WTC11 (cell line): ENCODE measurements around the gene CAV3. TPM values are rescaled to one million over a fixed set of nuclear protein-coding genes. Genes with fewer than 3 reads are reported as not detected.

Experiments
- ATAC-seq: fragments of 200-7000 bp; cut with Tn5 transposase; 2 replicates; pipeline ENCODE4 v1.10.0; 2021; ENCODE audit warnings: mild to moderate bottlenecking, moderate library complexity
- CTCF ChIA-PET: fragments of 300-600 bp; sonication (Branson Sonifier 250); formaldehyde crosslinking; loops from one replicate; lab custom pipeline; 2021; ENCODE audit warnings: antibody characterized with exemption; lab: Charles Lee
- POLR2A ChIA-PET: fragments of 350-600 bp; sonication (Branson Sonifier 250); formaldehyde crosslinking; loops from one replicate; lab custom pipeline; 2021; ENCODE audit warnings: antibody characterized with exemption; lab: Charles Lee
- DNase-seq: peaks from one replicate; pipeline ENCODE4 v3.0.0; 2021; ENCODE audit warnings: low spot score
- H3K27ac Mint-ChIP-seq: 2 replicates; pipeline ENCODE4 v1.8.0; 2021; ENCODE audit warnings: mixed read lengths
- H3K27me3 Mint-ChIP-seq: 2 replicates; pipeline ENCODE4 v1.8.0; 2021; ENCODE audit warnings: low read depth, mild to moderate bottlenecking, moderate library complexity, mixed read lengths
- H3K36me3 Mint-ChIP-seq: 2 replicates; pipeline ENCODE4 v1.8.0; 2021; ENCODE audit warnings: mixed read lengths
- H3K4me1 Mint-ChIP-seq: 2 replicates; pipeline ENCODE4 v1.8.0; 2022; ENCODE audit warnings: mixed read lengths
- H3K4me3 Mint-ChIP-seq: 2 replicates; pipeline ENCODE4 v1.8.0; 2021; ENCODE audit warnings: mild to moderate bottlenecking, moderate library complexity, mixed read lengths
- H3K9me3 Mint-ChIP-seq: 2 replicates; pipeline ENCODE4 v1.8.0; 2021; ENCODE audit warnings: mixed read lengths
- AFF4 ChIP-seq: sonication (generic); formaldehyde crosslinking; IDR thresholded peaks from 2 replicates; pipeline ENCODE4 v1.8.1; 2023; ENCODE audit warnings: mild to moderate bottlenecking, missing genetic modification reagents, borderline replicate concordance
- CTCF ChIP-seq: fragments of 200-600 bp; IDR thresholded peaks from 2 replicates; pipeline ENCODE4 v1.8.0; 2022; ENCODE audit warnings: antibody characterized with exemption
- FOXK1 ChIP-seq: sonication (generic); formaldehyde crosslinking; IDR thresholded peaks from 2 replicates; pipeline ENCODE4 v1.8.0; 2022; ENCODE audit warnings: mild to moderate bottlenecking, moderate library complexity, missing genetic modification reagents
- GABPB1 ChIP-seq: sonication (generic); formaldehyde crosslinking; IDR thresholded peaks from 2 replicates; pipeline ENCODE4 v1.8.1; 2023; ENCODE audit warnings: mild to moderate bottlenecking, missing genetic modification reagents
- IRF2 ChIP-seq: sonication (generic); formaldehyde crosslinking; IDR thresholded peaks from 2 replicates; pipeline ENCODE4 v1.8.0; 2022; ENCODE audit warnings: low read depth, missing genetic modification reagents, borderline replicate concordance
- NFATC4 ChIP-seq: fragments of 250-450 bp; sonication (Bioruptor Pico); IDR thresholded peaks from 2 replicates; pipeline ENCODE4 v1.9.0; 2021; ENCODE audit warnings: mild to moderate bottlenecking
- PREB ChIP-seq: sonication (generic); formaldehyde crosslinking; IDR thresholded peaks from 2 replicates; pipeline ENCODE4 v1.8.1; 2022; ENCODE audit warnings: mild to moderate bottlenecking, missing genetic modification reagents, moderate library complexity, borderline replicate concordance
- ZBTB21 ChIP-seq: sonication (generic); formaldehyde crosslinking; IDR thresholded peaks from 2 replicates; pipeline ENCODE4 v1.8.1; 2023; ENCODE audit warnings: mild to moderate bottlenecking, missing genetic modification reagents, borderline replicate concordance
- ZNF121 ChIP-seq: sonication (generic); formaldehyde crosslinking; IDR thresholded peaks from 2 replicates; pipeline ENCODE4 v1.8.0; 2023; ENCODE audit warnings: missing genetic modification reagents
- ZNF532 ChIP-seq: fragments of 250-450 bp; sonication (Bioruptor Pico); IDR thresholded peaks from 2 replicates; pipeline ENCODE4 v1.9.0; 2021; ENCODE audit warnings: mild to moderate bottlenecking, borderline replicate concordance
- total RNA-seq: library from RNA; stranded (reverse); gene quantifications from 3 replicates; pipeline ENCODE4 v1.2.3, GENCODE V29; 2021
- TF ChIP-seq, protein P1 (sequence below): fragments of 250-450 bp; sonication (Bioruptor Pico); conservative IDR thresholded peaks from 2 replicates; pipeline ENCODE4 v1.9.0; 2021; ENCODE audit warnings: mild to moderate bottlenecking
- TF ChIP-seq, protein P2 (sequence below): fragments of 250-450 bp; sonication (Bioruptor Pico); IDR thresholded peaks from 2 replicates; pipeline ENCODE4 v2.1.2; 2022; ENCODE audit warnings: mild to moderate bottlenecking, moderate library complexity

The CAV3 gene
- total RNA-seq, 1 experiment from 2014 or later: not detected

- ChIA-PET CTCF (no interaction called here), POLR2A (no interaction called here)
- ATAC-seq (no peak), DNase-seq (no peak)
- Mint-ChIP-seq H3K4me3 (no peak overlapping the region), H3K36me3 (0 out of 2 replicates have a peak, but pooled peaks cover 2% of the 10 kb centered on the region), H3K9me3 (peaks cover 18% of the 10 kb centered on the region), H3K27me3 (no peaks in the 10 kb centered on the region), H3K4me1 (no peaks in the 10 kb centered on the region), H3K27ac (no peak overlapping the region)
- TF ChIP-seq ZNF121: no peak
- TF ChIP-seq PREB: no peak
- TF ChIP-seq AFF4 (CRISPR knock-in tag): no peak
- TF ChIP-seq, protein P1, sequence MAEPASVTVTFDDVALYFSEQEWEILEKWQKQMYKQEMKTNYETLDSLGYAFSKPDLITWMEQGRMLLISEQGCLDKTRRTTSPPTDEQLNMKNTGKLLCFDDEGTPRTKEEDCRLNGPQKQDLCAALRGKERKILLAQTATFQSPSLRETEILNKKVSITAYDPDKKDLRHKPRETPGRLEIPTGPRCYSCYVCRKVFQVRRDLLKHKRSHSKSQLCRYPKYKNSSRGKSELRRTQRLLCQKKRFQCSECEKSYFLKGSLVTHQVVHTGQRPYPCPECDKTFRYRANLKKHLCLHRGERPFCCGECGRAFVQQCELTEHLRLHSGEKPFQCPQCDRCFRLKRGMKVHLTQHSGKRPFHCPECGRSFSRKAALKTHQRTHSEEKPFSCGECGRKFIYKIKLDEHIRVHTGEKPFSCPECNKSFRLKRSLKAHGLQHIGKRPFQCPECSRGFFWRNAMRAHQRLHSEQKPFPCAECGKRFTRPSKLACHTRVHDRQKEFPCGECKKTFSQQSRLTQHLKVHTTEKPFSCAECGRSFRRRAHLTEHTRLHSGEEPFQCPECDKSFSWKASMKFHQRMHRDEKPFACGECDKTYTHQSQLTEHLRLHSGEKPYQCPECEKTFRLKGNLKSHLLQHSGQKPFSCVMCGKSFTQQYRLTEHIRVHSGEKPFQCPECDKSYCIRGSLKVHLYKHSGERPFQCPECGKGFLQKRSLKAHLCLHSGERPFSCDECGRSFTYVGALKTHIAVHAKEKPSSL (CRISPR knock-in tag): no peak
- TF ChIP-seq GABPB1 (CRISPR knock-in tag): no peak
- no peak for TF ChIP-seq ZNF532 (CRISPR knock-in tag)
- no peak for TF ChIP-seq CTCF
- no peak for TF ChIP-seq FOXK1 (CRISPR knock-in tag)
- no peak for TF ChIP-seq IRF2 (CRISPR knock-in tag)
- no peak for TF ChIP-seq ZBTB21 (CRISPR knock-in tag)
- TF ChIP-seq NFATC4: no peak
- TF ChIP-seq, protein P2, sequence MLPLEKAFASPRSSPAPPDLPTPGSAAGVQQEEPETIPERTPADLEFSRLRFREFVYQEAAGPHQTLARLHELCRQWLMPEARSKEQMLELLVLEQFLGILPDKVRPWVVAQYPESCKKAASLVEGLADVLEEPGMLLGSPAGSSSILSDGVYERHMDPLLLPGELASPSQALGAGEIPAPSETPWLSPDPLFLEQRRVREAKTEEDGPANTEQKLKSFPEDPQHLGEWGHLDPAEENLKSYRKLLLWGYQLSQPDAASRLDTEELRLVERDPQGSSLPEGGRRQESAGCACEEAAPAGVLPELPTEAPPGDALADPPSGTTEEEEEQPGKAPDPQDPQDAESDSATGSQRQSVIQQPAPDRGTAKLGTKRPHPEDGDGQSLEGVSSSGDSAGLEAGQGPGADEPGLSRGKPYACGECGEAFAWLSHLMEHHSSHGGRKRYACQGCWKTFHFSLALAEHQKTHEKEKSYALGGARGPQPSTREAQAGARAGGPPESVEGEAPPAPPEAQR (CRISPR knock-in tag): no peak
Measured at GRCh38 chr3:8790529-8790928, 56.9 kb downstream of the CAV3 start.
